MM.1S (cell line): ENCODE measurements around the gene HMGN1.

ENCODE experiments used
- DNase-seq: peaks from one replicate; pipeline ENCODE4 v3.0.0-alpha.2; 2015
- H2AFZ ChIP-seq: fragments of 300-600 bp; sonication (generic); 2 replicates; pipeline ENCODE4 v1.6.0; 2016; ENCODE audit warnings: antibody characterized with exemption, low read length
- H3F3A ChIP-seq: fragments of 300-600 bp; sonication (generic); 2 replicates; pipeline ENCODE4 v1.6.1; 2016; ENCODE audit warnings: mild to moderate bottlenecking, antibody characterized with exemption, low read length, moderate library complexity, mixed read lengths; ENCODE audit not compliant: insufficient read depth
- H3K27ac ChIP-seq: fragments of 300-600 bp; sonication (generic); 2 replicates; pipeline ENCODE4 v1.5.1; 2016; ENCODE audit warnings: mild to moderate bottlenecking, low read length
- H3K27me3 ChIP-seq: fragments of 300-600 bp; sonication (generic); replicated peaks from 2 replicates; pipeline ENCODE4 v1.6.0; 2016; ENCODE audit warnings: low read length; ENCODE audit not compliant: insufficient read depth
- H3K36me3 ChIP-seq: fragments of 300-600 bp; sonication (generic); replicated peaks from 2 replicates; pipeline ENCODE4 v1.6.1; 2016; ENCODE audit warnings: mild to moderate bottlenecking, low read length, mixed read lengths; ENCODE audit not compliant: insufficient read depth
- H3K4me1 ChIP-seq: fragments of 300-600 bp; sonication (generic); 2 replicates; pipeline ENCODE4 v1.6.1; 2016; ENCODE audit warnings: low read length, mixed read lengths
- H3K4me2 ChIP-seq: fragments of 300-600 bp; sonication (generic); 2 replicates; pipeline ENCODE4 v1.6.0; 2016; ENCODE audit warnings: low read depth, low read length
- H3K4me3 ChIP-seq: fragments of 300-600 bp; sonication (generic); 2 replicates; pipeline ENCODE4 v1.5.1; 2016; ENCODE audit warnings: low read length, mixed read lengths
- H3K79me2 ChIP-seq: fragments of 300-600 bp; sonication (generic); 2 replicates; pipeline ENCODE4 v1.6.1; 2016; ENCODE audit warnings: mixed run types, low read length, mixed read lengths
- H3K9ac ChIP-seq: fragments of 300-600 bp; sonication (generic); 2 replicates; pipeline ENCODE4 v1.6.1; 2016; ENCODE audit warnings: low read length, mixed read lengths
- H3K9me2 ChIP-seq: fragments of 300-600 bp; sonication (generic); replicated peaks from 2 replicates; pipeline ENCODE4 v1.6.1; 2016; ENCODE audit warnings: mild to moderate bottlenecking, low read length, mixed read lengths; ENCODE audit not compliant: insufficient read depth
- H3K9me3 ChIP-seq: fragments of 300-600 bp; sonication (generic); replicated peaks from 2 replicates; pipeline ENCODE4 v1.6.1; 2016; ENCODE audit warnings: mild to moderate bottlenecking, low read length, mixed read lengths; ENCODE audit not compliant: insufficient read depth
- H4K20me1 ChIP-seq: fragments of 300-600 bp; sonication (generic); 2 replicates; pipeline ENCODE4 v1.6.1; 2016; ENCODE audit warnings: mild to moderate bottlenecking, low read length, moderate library complexity, mixed read lengths; ENCODE audit not compliant: insufficient read depth
- TF ChIP-seq, protein P1 (sequence below): fragments of 300-600 bp; sonication (generic); IDR thresholded peaks from 2 replicates; pipeline ENCODE4 v1.5.1; 2016; ENCODE audit warnings: antibody characterized with exemption, low read length, mixed read lengths

The HMGN1 gene

DNA sequence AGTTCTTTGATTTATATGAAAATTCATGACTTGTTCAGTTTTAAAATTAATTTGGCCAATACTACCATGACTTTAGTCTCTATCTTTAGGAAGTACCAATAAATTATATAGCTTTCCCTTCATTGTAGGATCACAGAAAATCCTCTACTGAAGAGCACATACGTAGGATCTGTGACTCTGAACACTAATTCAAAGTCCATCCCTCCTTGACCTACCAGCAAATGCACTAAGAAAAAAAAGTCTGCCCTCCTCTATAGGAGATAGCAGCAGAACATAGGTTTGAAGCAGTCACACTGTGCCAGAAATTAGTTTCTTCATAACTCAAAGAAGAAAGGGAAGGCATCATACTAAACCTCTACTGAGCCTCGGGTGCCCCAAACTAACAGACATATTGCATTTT lies 52.0 kb downstream of the HMGN1 start:
- H2AFZ ChIP-seq: no peak overlapping the region
- peaks cover 42% of the 10 kb centered on the region for H3K79me2 ChIP-seq
- TF ChIP-seq, protein P1, sequence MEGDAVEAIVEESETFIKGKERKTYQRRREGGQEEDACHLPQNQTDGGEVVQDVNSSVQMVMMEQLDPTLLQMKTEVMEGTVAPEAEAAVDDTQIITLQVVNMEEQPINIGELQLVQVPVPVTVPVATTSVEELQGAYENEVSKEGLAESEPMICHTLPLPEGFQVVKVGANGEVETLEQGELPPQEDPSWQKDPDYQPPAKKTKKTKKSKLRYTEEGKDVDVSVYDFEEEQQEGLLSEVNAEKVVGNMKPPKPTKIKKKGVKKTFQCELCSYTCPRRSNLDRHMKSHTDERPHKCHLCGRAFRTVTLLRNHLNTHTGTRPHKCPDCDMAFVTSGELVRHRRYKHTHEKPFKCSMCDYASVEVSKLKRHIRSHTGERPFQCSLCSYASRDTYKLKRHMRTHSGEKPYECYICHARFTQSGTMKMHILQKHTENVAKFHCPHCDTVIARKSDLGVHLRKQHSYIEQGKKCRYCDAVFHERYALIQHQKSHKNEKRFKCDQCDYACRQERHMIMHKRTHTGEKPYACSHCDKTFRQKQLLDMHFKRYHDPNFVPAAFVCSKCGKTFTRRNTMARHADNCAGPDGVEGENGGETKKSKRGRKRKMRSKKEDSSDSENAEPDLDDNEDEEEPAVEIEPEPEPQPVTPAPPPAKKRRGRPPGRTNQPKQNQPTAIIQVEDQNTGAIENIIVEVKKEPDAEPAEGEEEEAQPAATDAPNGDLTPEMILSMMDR: no peak

More for the DNA sequence above, 52.0 kb downstream of the HMGN1 start:
- Histone ChIP-seq H3K27me3 (no peaks in the 10 kb centered on the region), H3K4me1 (no peaks in the 10 kb centered on the region), H3K27ac (no peak overlapping the region), H3K36me3 (peaks cover 5% of the 10 kb centered on the region; the same call in 1 of the 2 replicates), H3K4me2 (no peak overlapping the region), H3F3A (no peaks in the 10 kb centered on the region), H3K9me3 (no peaks in the 10 kb centered on the region), H4K20me1 (0 out of 2 replicates have a peak, but pooled peaks cover 6% of the 10 kb centered on the region), H3K9me2 (no peaks in the 10 kb centered on the region), H3K9ac (no peak overlapping the region), H3K4me3 (no peak overlapping the region)
- DNase-seq: no peak
